HuH-7 (cell line): ENCODE results near the gene TMPRSS4.

ENCODE experiments used
- DNase-seq: peaks from one replicate; pipeline ENCODE4 v3.0.0; 2011; ENCODE audit warnings: low spot score

Gene TMPRSS4

GRCh38 chr11:118079491-118079890, 2.6 kb downstream of the TMPRSS4 start:
- DNase-seq = no peak

DNA sequence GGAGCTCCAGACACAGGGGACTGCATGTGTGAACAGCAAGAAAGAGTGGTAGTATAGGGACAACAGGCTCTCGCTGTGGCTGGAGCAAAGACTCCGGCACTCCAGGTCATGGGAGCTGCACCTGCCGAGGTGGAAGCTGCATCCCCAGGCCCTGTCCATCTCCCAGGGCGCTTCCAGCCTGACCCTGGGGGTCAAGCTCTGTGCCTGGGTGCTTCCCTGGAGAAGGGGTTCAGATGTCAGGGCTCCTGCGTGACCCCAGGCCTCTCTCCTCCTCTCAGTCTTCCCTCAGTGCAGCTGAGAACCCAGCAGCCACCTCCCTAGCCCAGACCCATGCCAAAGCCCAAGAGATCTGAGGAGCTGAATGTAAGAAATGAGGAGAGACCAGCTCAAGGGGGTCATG, 3.4 kb downstream of the TMPRSS4 start:
- DNase-seq = no peak

DNA sequence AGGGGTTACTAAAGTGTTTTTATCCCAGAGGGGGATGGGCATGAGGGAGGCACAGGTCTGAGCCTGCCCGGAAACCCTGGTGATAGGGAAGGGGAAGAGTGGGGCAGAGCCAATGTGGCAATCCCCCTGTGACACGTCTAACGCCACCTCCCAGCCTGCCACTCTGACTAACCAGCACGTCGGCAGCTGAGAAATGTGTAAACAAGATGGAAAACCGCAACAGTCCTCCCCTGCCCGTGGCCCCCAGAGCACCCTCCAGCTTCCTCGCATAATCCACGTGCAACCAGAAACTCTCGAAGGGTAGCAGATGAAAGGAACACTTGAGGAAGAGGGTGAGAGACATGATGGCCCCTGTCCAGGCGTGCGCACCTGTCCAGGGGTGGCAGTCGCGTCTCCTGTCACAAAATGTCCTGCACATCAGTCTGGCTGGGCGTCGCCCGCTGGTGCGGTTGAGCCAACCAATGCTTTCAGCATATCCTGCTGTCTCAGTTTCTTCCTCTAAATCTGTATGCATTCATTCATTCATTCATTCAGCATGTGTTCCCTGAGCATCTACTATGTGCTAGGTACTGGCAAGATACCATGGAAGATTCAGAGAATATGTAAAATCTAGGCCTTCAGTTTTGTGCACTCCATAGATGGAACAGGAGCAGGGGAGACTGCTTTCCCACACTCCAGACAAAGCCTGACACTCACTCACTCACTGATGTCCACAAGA, 4.5 kb downstream of the TMPRSS4 start:
- DNase-seq = no peak

GRCh38 chr11:118082880-118083552, 6.1 kb downstream of the TMPRSS4 start:
- no peak for DNase-seq

DNA sequence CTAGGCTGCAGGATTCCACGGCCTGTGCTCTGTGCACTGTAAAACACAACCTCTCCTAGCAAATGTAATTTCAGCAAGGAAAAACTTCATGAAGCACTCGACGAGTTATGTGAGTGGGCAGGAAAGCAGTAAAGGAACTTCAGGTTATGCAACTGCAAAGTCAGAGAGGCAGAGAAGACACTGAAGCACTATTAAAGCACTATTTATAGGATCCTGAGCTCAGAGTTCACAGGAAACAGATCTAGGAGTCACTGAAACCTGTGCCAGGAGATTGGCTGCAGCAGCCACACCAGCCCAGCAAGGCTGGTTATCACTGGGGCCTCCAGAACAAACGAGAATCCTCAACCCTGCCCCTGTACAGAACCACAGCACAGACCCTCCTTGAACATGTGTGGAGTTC, 7.4 kb downstream of the TMPRSS4 start:
- DNase-seq = no peak

- DNase-seq = no peak
These were observed 7.8 kb downstream of the TMPRSS4 start for GRCh38 chr11:118084656-118085055.

GRCh38 chr11:118086913-118087768, 10.3 kb downstream of the TMPRSS4 start, which contains the start of gene SMIM35:
Gene SMIM35, minus strand, starts transcription at chr11:118086963. Its CDS starts 206 bp downstream, at chr11:118086757.
- no peak for DNase-seq

DNA sequence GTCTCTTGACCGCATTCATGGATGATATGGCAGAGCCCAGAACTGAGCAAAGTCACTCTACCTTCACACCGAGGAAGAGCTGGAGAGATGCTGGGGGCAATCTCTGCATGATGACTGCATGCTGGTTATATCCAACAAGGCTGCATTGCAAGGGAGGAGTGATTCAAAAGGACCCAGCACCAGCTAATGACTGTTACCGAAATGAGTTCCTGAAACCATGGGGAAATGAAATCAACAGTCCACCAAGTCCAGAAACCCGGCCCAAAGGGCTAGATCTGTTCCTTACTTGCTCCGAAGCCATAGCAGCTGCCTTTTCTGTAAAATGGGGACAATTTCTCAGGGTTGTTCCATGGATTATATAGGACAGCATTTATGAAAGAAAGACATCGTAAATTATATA, 11.1 kb downstream of the TMPRSS4 start:
- DNase-seq = no peak

DNA sequence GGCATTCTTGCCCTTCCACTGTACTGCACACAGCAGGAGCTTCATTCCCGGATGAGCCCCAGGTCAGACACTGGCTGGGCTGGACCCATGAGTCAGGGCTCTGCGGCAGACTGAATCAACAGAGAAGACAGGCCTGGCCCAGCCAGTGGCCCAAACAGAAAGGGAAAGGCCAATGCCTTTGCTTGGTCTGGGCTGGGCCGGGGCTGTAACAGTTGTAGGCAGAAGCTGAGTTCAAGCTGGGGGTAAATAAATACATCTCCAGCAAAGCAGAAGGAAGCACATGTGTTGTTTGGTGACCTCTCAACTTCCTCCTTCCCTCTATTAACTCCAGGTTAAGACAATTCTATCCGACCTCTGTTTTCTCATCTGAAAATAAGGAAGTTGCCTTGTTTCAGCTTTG, 11.7 kb downstream of the TMPRSS4 start:
- DNase-seq = no peak

DNA sequence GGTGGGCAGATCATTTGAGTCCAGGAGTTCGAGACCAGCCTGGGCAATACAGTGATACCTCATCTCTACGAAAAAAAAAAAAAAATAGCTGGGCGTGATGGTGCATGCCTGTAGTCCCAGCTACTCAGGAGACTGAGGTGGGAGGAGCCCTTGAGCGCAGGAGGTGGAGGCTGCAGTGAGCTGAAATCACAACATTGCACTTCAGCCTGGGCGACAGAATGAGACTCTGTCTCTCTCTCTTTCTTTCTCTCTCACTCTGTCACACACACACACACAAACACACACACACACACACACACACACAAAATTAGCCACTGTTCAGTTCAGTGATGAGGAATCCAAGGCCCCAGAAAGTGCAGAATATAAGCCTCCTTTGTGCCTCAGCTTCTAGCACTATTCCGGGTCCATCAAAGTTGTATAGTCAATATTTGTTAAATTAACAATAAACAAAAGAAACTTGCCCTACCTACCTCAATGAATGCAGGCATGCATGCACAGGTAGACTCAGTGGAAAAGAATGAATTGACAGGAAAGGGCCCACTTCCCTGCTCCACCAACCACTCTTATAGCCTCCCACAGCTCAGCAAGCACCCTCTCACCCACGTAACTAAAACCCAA, 13.8 kb downstream of the TMPRSS4 start:
- DNase-seq = no peak

GRCh38 chr11:118091690-118092089, 14.8 kb downstream of the TMPRSS4 start:
- no peak for DNase-seq

- DNase-seq = no peak
These were observed 16.2 kb downstream of the TMPRSS4 start for GRCh38 chr11:118092907-118093571.

DNA sequence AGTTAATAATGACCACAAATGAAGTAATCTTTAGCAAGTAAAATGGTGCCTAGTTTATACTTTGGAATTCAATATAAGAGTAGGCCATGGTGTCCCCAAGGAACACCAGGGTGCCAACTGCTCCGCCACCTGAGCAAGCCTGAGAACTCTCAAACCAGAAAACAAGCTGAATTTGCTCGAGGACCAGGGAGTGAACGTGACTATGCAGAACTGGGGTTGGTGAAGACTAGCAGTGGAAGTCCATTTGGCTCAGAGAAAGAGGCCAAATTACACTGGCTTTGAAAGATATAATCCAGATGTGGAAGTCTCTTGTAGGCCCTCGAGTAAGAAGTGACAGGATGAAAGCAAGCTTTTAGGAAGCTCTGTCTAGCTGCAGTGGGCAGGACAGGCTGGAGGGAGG, 18.6 kb downstream of the TMPRSS4 start:
- DNase-seq = no peak

- no peak for DNase-seq
These were observed 19.1 kb downstream of the TMPRSS4 start for GRCh38 chr11:118095967-118096367.

GRCh38 chr11:118098996-118099837, 22.3 kb downstream of the TMPRSS4 start:
- DNase-seq = no peak

GRCh38 chr11:118099838-118100556, 23.1 kb downstream of the TMPRSS4 start:
- no peak for DNase-seq

GRCh38 chr11:118100691-118101232, 23.9 kb downstream of the TMPRSS4 start:
- no peak for DNase-seq

DNA sequence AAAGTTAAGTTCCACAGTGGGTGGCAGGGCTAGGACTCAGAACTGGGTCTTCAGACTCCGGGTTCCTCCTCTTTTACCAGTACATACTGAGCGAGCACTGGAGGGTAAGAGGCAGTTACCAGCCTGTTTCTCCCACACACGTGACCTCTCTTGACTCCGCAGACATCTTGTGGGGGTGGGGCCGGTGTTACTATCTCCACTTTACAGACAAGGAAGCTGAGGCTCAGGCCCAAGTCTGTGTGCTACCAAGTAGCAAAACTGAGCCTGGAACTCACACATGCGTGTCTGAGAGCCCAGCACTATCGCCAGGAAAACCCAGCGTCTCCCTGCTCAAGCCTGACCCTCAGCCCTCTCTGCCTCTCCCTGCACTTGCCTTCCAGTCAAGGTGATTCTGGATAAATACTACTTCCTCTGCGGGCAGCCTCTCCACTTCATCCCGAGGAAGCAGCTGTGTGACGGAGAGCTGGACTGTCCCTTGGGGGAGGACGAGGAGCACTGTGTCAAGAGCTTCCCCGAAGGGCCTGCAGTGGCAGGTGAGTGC, 25.9 kb downstream of the TMPRSS4 start:
- DNase-seq = no peak

- DNase-seq = no peak
These were observed 27.6 kb downstream of the TMPRSS4 start for GRCh38 chr11:118104491-118104890.
